OCI-LY1 (cell line): ENCODE measurements around the gene RAB36.

Source experiments
- H2AFZ ChIP-seq: fragments of 200-600 bp; sonication (generic), shearing (Covaris generic); 2 replicates; pipeline ENCODE4 v1.6.0; 2014; ENCODE audit warnings: antibody characterized with exemption, mild to moderate bottlenecking, low read length
- H3F3A ChIP-seq: fragments of 200-600 bp; sonication (generic), shearing (Covaris generic); 2 replicates; pipeline ENCODE4 v1.6.0; 2014; ENCODE audit warnings: mild to moderate bottlenecking, antibody characterized with exemption, low read length, moderate library complexity; ENCODE audit not compliant: insufficient read depth
- H3K27ac ChIP-seq: fragments of 200-600 bp; sonication (generic); 2 replicates; pipeline ENCODE4 v1.5.1; 2014; ENCODE audit warnings: low read length, mixed run types, mild to moderate bottlenecking, low read depth; ENCODE audit not compliant: poor library complexity, severe bottlenecking
- H3K27me3 ChIP-seq: fragments of 200-600 bp; sonication (generic); 2 replicates; pipeline ENCODE4 v1.6.0; 2014; ENCODE audit warnings: antibody characterized with exemption, mild to moderate bottlenecking, low read length, moderate library complexity; ENCODE audit not compliant: insufficient read depth
- H3K36me3 ChIP-seq: fragments of 200-600 bp; sonication (generic); 2 replicates; pipeline ENCODE4 v1.6.1; 2014; ENCODE audit warnings: mild to moderate bottlenecking, antibody characterized with exemption, low read length, moderate library complexity, mixed read lengths; ENCODE audit not compliant: insufficient read depth
- H3K4me1 ChIP-seq: fragments of 200-600 bp; sonication (generic); 2 replicates; pipeline ENCODE4 v1.5.1; 2014; ENCODE audit warnings: mild to moderate bottlenecking, low read length, moderate library complexity; ENCODE audit not compliant: insufficient read depth, severe bottlenecking
- H3K4me2 ChIP-seq: fragments of 200-600 bp; sonication (generic), shearing (Covaris generic); 2 replicates; pipeline ENCODE4 v1.6.1; 2014; ENCODE audit warnings: low read length
- H3K4me3 ChIP-seq: fragments of 200-600 bp; sonication (generic); 2 replicates; pipeline ENCODE4 v1.5.1; 2014; ENCODE audit warnings: low read length, low read depth, mild to moderate bottlenecking, mixed read lengths; ENCODE audit not compliant: poor library complexity, severe bottlenecking
- H3K79me2 ChIP-seq: fragments of 200-600 bp; shearing (Covaris generic); 2 replicates; pipeline ENCODE4 v1.6.1; 2016; ENCODE audit warnings: mixed run types, low read length, mixed read lengths; ENCODE audit not compliant: insufficient read depth
- H3K9ac ChIP-seq: fragments of 200-600 bp; sonication (generic), shearing (Covaris generic); 2 replicates; pipeline ENCODE4 v1.6.1; 2014; ENCODE audit warnings: mild to moderate bottlenecking, low read length, mixed read lengths
- H3K9me2 ChIP-seq: fragments of 200-600 bp; sonication (generic), shearing (Covaris generic); 2 replicates; pipeline ENCODE4 v1.6.1; 2014; ENCODE audit warnings: low read depth, mild to moderate bottlenecking, low read length, mixed read lengths
- H3K9me3 ChIP-seq: fragments of 200-600 bp; shearing (Covaris generic); 2 replicates; pipeline ENCODE4 v1.6.1; 2014; ENCODE audit warnings: low read length, mixed read lengths
- H4K20me1 ChIP-seq: fragments of 200-600 bp; sonication (generic), shearing (Covaris generic); 2 replicates; pipeline ENCODE4 v1.6.0; 2016; ENCODE audit warnings: mild to moderate bottlenecking, low read length; ENCODE audit not compliant: insufficient read depth
- CTCF ChIP-seq: fragments of 200-600 bp; sonication (generic), shearing (Covaris generic); IDR thresholded peaks from 2 replicates; pipeline ENCODE4 v1.5.1; 2017; ENCODE audit warnings: mild to moderate bottlenecking, antibody characterized with exemption, low read length, moderate library complexity, mixed read lengths
- EZH2 ChIP-seq: fragments of 200-600 bp; sonication (generic), shearing (Covaris generic); IDR thresholded peaks from 2 replicates; pipeline ENCODE4 v1.8.0; 2017; ENCODE audit warnings: borderline replicate concordance, mixed run types, mild to moderate bottlenecking, antibody characterized with exemption, low read length, moderate library complexity, mixed read lengths

Gene RAB36

GRCh38 chr22:23102776-23103175, 42.5 kb upstream of the RAB36 start:
- H3K9ac ChIP-seq = no peak overlapping the region
- H2AFZ ChIP-seq = no peak overlapping the region
- no peaks in the 10 kb centered on the region for H3K4me1 ChIP-seq
- no peaks in the 10 kb centered on the region for H3K79me2 ChIP-seq
- no peak overlapping the region for H3K4me3 ChIP-seq
- no peaks in the 10 kb centered on the region for H3K36me3 ChIP-seq
- no peaks in the 10 kb centered on the region for H3K9me3 ChIP-seq
- TF ChIP-seq CTCF (no peak), EZH2 (no peak)
- H3K9me2 ChIP-seq = no peaks in the 10 kb centered on the region
- no peaks in the 10 kb centered on the region for H3F3A ChIP-seq
- H4K20me1 ChIP-seq = no peaks in the 10 kb centered on the region
- H3K27ac ChIP-seq = no peak overlapping the region
- no peaks in the 10 kb centered on the region for H3K27me3 ChIP-seq
- H3K4me2 ChIP-seq = no peak overlapping the region

GRCh38 chr22:23103199-23103954, 41.9 kb upstream of the RAB36 start:
- Histone ChIP-seq H3K4me1 (no peaks in the 10 kb centered on the region), H3K9me2 (no peaks in the 10 kb centered on the region), H3K27ac (no peak overlapping the region), H3K9ac (no peak overlapping the region), H2AFZ (no peak overlapping the region), H3K9me3 (no peaks in the 10 kb centered on the region), H3K4me3 (no peak overlapping the region), H4K20me1 (no peaks in the 10 kb centered on the region), H3K27me3 (no peaks in the 10 kb centered on the region), H3F3A (no peaks in the 10 kb centered on the region), H3K79me2 (no peaks in the 10 kb centered on the region), H3K4me2 (no peak overlapping the region), H3K36me3 (no peaks in the 10 kb centered on the region)
- no peak for TF ChIP-seq EZH2
- no peak for TF ChIP-seq CTCF

GRCh38 chr22:23104187-23104971, 40.9 kb upstream of the RAB36 start:
- no peaks in the 10 kb centered on the region for H3K27me3 ChIP-seq
- H3K79me2 ChIP-seq = no peaks in the 10 kb centered on the region
- H3K27ac ChIP-seq = no peak overlapping the region
- no peaks in the 10 kb centered on the region for H3K4me1 ChIP-seq
- H3F3A ChIP-seq = no peaks in the 10 kb centered on the region
- TF ChIP-seq EZH2 (no peak), CTCF (no peak)
- no peak overlapping the region for H3K4me3 ChIP-seq
- H3K36me3 ChIP-seq = no peaks in the 10 kb centered on the region
- H4K20me1 ChIP-seq = no peaks in the 10 kb centered on the region
- no peak overlapping the region for H3K4me2 ChIP-seq
- H3K9ac ChIP-seq = no peak overlapping the region
- H3K9me3 ChIP-seq = no peaks in the 10 kb centered on the region
- H2AFZ ChIP-seq = no peak overlapping the region
- no peaks in the 10 kb centered on the region for H3K9me2 ChIP-seq
